Measurements from ENCODE around the gene NFIA.

The NFIA gene

GRCh38 chr1:61419196-61419595, 336.8 kb downstream of the NFIA start:
- TF ChIP-seq CTCF (IDR thresholded peaks at IDR 0.05; ENCODE audit: low read depth, low read length, missing control alignments): no peak
- DNase-seq (ENCODE audit: extremely low read depth, low read depth): no peak
- H3K4me3 ChIP-seq (replicated peaks; ENCODE audit: low read depth, low read length): no peak overlapping the region

- H3K4me3 ChIP-seq (replicated peaks; ENCODE audit: low read depth, low read length): no peak overlapping the region
- DNase-seq (ENCODE audit: extremely low read depth, low read depth): no peak
- TF ChIP-seq CTCF (IDR thresholded peaks at IDR 0.05; ENCODE audit: low read depth, low read length, missing control alignments): no peak
These were observed 337.3 kb downstream of the NFIA start for GRCh38 chr1:61419657-61420056.

GRCh38 chr1:61420243-61420642, 337.9 kb downstream of the NFIA start:
- no peak for DNase-seq (ENCODE audit: extremely low read depth, low read depth)
- no peak overlapping the region for H3K4me3 ChIP-seq (replicated peaks; ENCODE audit: low read depth, low read length)
- no peak for TF ChIP-seq CTCF (IDR thresholded peaks at IDR 0.05; ENCODE audit: low read depth, low read length, missing control alignments)

- no peak for DNase-seq (ENCODE audit: extremely low read depth, low read depth)
- TF ChIP-seq CTCF (IDR thresholded peaks at IDR 0.05; ENCODE audit: low read depth, low read length, missing control alignments): no peak
- H3K4me3 ChIP-seq (replicated peaks; ENCODE audit: low read depth, low read length): no peak overlapping the region
These were observed 338.8 kb downstream of the NFIA start for GRCh38 chr1:61420909-61421835.

- DNase-seq (ENCODE audit: extremely low read depth, low read depth): no peak
- TF ChIP-seq CTCF (IDR thresholded peaks at IDR 0.05; ENCODE audit: low read depth, low read length, missing control alignments): no peak
- H3K4me3 ChIP-seq (replicated peaks; ENCODE audit: low read depth, low read length): no peak overlapping the region
These were observed 341.3 kb downstream of the NFIA start for GRCh38 chr1:61423643-61424042.

- DNase-seq (ENCODE audit: extremely low read depth, low read depth): no peak
These were observed 342.0 kb downstream of the NFIA start for GRCh38 chr1:61424382-61424781.

More at GRCh38 chr1:61424382-61424781, 342.0 kb downstream of the NFIA start:
- no peak overlapping the region for H3K4me3 ChIP-seq (replicated peaks; ENCODE audit: low read depth, low read length)
- no peak for TF ChIP-seq CTCF (IDR thresholded peaks at IDR 0.05; ENCODE audit: low read depth, low read length, missing control alignments)
